Measurements from ENCODE around the gene PTGES2. TPM values are rescaled to one million over a fixed set of nuclear protein-coding genes. Genes with fewer than 3 reads are reported as not detected.

Gene PTGES2
- total and polyA plus RNA-seq, 2 donors from 2014 or later: 64.1 to 117 TPM

DNA sequence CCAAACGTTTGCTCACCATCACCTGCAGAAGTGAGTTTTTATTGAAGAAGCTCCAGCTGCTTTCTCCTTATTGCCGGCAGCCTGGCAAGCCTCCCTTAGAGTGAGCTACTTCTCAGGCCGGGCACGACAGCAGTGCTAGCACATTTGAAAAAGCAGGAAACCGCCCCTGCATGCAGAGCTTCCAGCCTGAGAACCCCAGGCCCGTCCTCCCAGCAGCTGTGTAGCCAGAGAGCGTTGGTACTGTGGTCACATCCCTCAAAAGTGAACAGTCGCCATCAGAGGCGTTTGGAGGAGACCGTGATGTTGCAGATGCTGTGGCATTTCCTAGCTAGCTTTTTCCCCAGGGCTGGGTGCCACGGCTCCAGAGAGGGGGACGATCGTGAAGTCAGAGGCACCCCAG is 36.0 kb downstream of the PTGES2 start:
- peak overlapping the region in 1 of 3 donors; percentile 14 for H3K4me3 ChIP-seq (ENCODE audit: low read length in 3 of 3)
- no peak overlapping the region for H3K9ac ChIP-seq (ENCODE audit: low read length in 3 of 3)

GRCh38 chr9:128091144-128091543 is 36.4 kb downstream of the PTGES2 start:
- Histone ChIP-seq H3K4me1 (ENCODE audit: control insufficient read depth in 2 of 3, insufficient read depth in 2 of 3, low read depth in 1 of 3, low read length in 3 of 3) (peaks cover 7 to 23% (median 11%) of the 10 kb centered on the region in 3 donors), H3K27ac (ENCODE audit: low read depth in 2 of 2, low read length in 2 of 2) (no peak overlapping the region), H3K9ac (ENCODE audit: low read length in 3 of 3) (peak overlapping the region in 1 of 3 donors; percentile 10), H3K27me3 (ENCODE audit: control insufficient read depth, insufficient read depth, low read length) (no peaks in the 10 kb centered on the region), H3K4me3 (ENCODE audit: low read length in 3 of 3) (peak overlapping the region in 1 of 3 donors; percentile 14), H3K9me3 (ENCODE audit: control insufficient read depth in 2 of 3, insufficient read depth in 1 of 3, low read length in 3 of 3) (no peaks in the 10 kb centered on the region), H3K36me3 (ENCODE audit: control insufficient read depth in 2 of 3, insufficient read depth in 3 of 3, low read length in 3 of 3) (no peaks in the 10 kb centered on the region)
- no peak for FAIRE-seq
- peak; percentile 73 to 95 (median 93) for DNase-seq
- intact Hi-C loops (cut with DNase I): no loop called here
- TF ChIP-seq, protein P1, sequence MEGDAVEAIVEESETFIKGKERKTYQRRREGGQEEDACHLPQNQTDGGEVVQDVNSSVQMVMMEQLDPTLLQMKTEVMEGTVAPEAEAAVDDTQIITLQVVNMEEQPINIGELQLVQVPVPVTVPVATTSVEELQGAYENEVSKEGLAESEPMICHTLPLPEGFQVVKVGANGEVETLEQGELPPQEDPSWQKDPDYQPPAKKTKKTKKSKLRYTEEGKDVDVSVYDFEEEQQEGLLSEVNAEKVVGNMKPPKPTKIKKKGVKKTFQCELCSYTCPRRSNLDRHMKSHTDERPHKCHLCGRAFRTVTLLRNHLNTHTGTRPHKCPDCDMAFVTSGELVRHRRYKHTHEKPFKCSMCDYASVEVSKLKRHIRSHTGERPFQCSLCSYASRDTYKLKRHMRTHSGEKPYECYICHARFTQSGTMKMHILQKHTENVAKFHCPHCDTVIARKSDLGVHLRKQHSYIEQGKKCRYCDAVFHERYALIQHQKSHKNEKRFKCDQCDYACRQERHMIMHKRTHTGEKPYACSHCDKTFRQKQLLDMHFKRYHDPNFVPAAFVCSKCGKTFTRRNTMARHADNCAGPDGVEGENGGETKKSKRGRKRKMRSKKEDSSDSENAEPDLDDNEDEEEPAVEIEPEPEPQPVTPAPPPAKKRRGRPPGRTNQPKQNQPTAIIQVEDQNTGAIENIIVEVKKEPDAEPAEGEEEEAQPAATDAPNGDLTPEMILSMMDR (IDR thresholded peaks at IDR 0.05; ENCODE audit: borderline replicate concordance, extremely low read depth, insufficient read depth): no peak

More for the DNA sequence above, 36.0 kb downstream of the PTGES2 start:
- DNase-seq (peak in 1 of 5 donors; percentile 56), FAIRE-seq (no peak)
- Histone ChIP-seq H3K27me3 (ENCODE audit: control insufficient read depth, insufficient read depth, low read length) (no peaks in the 10 kb centered on the region), H3K4me1 (ENCODE audit: control insufficient read depth in 2 of 3, insufficient read depth in 2 of 3, low read depth in 1 of 3, low read length in 3 of 3) (peaks cover 7 to 23% (median 11%) of the 10 kb centered on the region in 3 donors), H3K36me3 (ENCODE audit: control insufficient read depth in 2 of 3, insufficient read depth in 3 of 3, low read length in 3 of 3) (no peaks in the 10 kb centered on the region), H3K27ac (ENCODE audit: low read depth in 2 of 2, low read length in 2 of 2) (peak overlapping the region in 1 of 2 donors; percentile 13), H3K9me3 (ENCODE audit: control insufficient read depth in 2 of 3, insufficient read depth in 1 of 3, low read length in 3 of 3) (no peaks in the 10 kb centered on the region)
- intact Hi-C loops (cut with DNase I): no loop called here
- TF ChIP-seq, protein P1 (IDR thresholded peaks at IDR 0.05; ENCODE audit: borderline replicate concordance, extremely low read depth, insufficient read depth): no peak

DNA sequence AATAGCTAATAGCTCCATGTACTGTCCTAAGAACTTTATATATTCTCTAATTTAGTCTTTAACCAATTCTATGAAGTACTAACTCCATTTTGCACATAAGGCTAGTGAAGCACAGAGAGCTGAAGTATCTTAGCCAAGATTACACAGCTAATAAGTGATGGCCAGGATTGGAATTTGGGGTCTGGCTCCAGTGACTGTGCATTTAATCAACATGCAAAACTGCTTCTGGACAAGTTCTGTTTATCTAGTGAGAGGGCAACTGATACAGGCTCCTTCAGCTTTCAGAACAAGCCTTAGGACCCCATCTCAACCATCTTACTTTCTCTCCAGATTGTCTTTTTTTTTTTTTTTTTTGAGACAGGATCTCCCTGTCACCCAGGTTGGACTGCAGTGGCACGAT is 38.2 kb downstream of the PTGES2 start:
- Histone ChIP-seq H3K27me3 (ENCODE audit: control insufficient read depth, insufficient read depth, low read length) (no peaks in the 10 kb centered on the region), H3K36me3 (ENCODE audit: control insufficient read depth in 2 of 3, insufficient read depth in 3 of 3, low read length in 3 of 3) (no peaks in the 10 kb centered on the region), H3K4me3 (ENCODE audit: low read length in 3 of 3) (no peak overlapping the region), H3K4me1 (ENCODE audit: control insufficient read depth in 2 of 3, insufficient read depth in 2 of 3, low read depth in 1 of 3, low read length in 3 of 3) (peaks cover 3 to 18% (median 4%) of the 10 kb centered on the region in 3 donors), H3K9me3 (ENCODE audit: control insufficient read depth in 2 of 3, insufficient read depth in 1 of 3, low read length in 3 of 3) (no peaks in the 10 kb centered on the region), H3K27ac (ENCODE audit: low read depth in 2 of 2, low read length in 2 of 2) (no peak overlapping the region), H3K9ac (ENCODE audit: low read length in 3 of 3) (no peak overlapping the region)
- DNase-seq (no peak), FAIRE-seq (no peak)
- intact Hi-C loops (cut with DNase I): no loop called here
- TF ChIP-seq, protein P1 (IDR thresholded peaks at IDR 0.05; ENCODE audit: borderline replicate concordance, extremely low read depth, insufficient read depth): no peak
